Panc1 (cell line): Measurements from ENCODE around the gene DNAL4. TPM values are rescaled to one million over a fixed set of nuclear protein-coding genes. Genes with fewer than 3 reads are reported as not detected.

Experiments used
- ATAC-seq: fragments of 200-7000 bp; cut with Tn5 transposase; 2 replicates; pipeline ENCODE4 v1.9.1; 2020; ENCODE audit warnings: mild to moderate bottlenecking, moderate library complexity
- BruUV-seq: library from RNA; stranded (reverse); fragments of 400-500 nt; replicated peaks from 2 replicates; lab custom pipeline; 2021; lab: Mats Ljungman, UMichigan
- CTCF ChIA-PET: fragments of 300-600 bp; sonication (Branson Sonifier 250); formaldehyde crosslinking; loops from one replicate; lab custom pipeline; 2022; ENCODE audit warnings: antibody characterized with exemption; lab: Charles Lee
- POLR2A ChIA-PET: fragments of 300-600 bp; sonication (Branson Sonifier 250); formaldehyde crosslinking; loops from one replicate; lab custom pipeline; 2022; ENCODE audit warnings: antibody characterized with exemption; lab: Charles Lee
- DNase-seq: peaks from one replicate; pipeline ENCODE4 v3.0.0-alpha.2; 2010; ENCODE audit warnings: low read depth, low spot score
- H3K27ac ChIP-seq: 2 replicates; pipeline ENCODE4 v1.5.1; 2011; ENCODE audit warnings: mild to moderate bottlenecking, low read length, inconsistent platforms
- H3K27me3 ChIP-seq: fragments of 200-500 bp; sonication (Bioruptor generic); 2 replicates; pipeline ENCODE4 v1.6.0; 2014; ENCODE audit warnings: low read length, inconsistent platforms; ENCODE audit not compliant: control insufficient read depth, insufficient read depth
- H3K36me3 ChIP-seq: fragments of 200-500 bp; sonication (Bioruptor generic); 2 replicates; pipeline ENCODE4 v1.5.1; 2014; ENCODE audit warnings: inconsistent platforms, mild to moderate bottlenecking, low read length, moderate library complexity; ENCODE audit not compliant: control insufficient read depth, insufficient read depth
- H3K4me1 ChIP-seq: 2 replicates; pipeline ENCODE4 v1.5.1; 2011; ENCODE audit warnings: inconsistent platforms, mild to moderate bottlenecking, low read length, moderate library complexity; ENCODE audit not compliant: control insufficient read depth, insufficient read depth
- H3K4me3 ChIP-seq, 2 experiments: 2 replicates each; pipeline ENCODE4 v1.5.1; 2011 to 2012; ENCODE audit warnings: low read depth in 2 of 2, low read length in 2 of 2, mild to moderate bottlenecking in 2 of 2, inconsistent platforms in 1 of 2, moderate library complexity in 1 of 2
- H3K9me3 ChIP-seq: fragments of 200-500 bp; sonication (Bioruptor generic); 2 replicates; pipeline ENCODE4 v1.5.1; 2014; ENCODE audit warnings: low read depth, mild to moderate bottlenecking, inconsistent platforms, low read length, moderate library complexity; ENCODE audit not compliant: control insufficient read depth, insufficient read depth
- POLR2AphosphoS5 ChIP-seq: IDR thresholded peaks from 2 replicates; pipeline ENCODE4 v1.6.1; 2012; ENCODE audit warnings: mild to moderate bottlenecking, low read depth, low read length, moderate library complexity
- SIN3A ChIP-seq: IDR thresholded peaks from 2 replicates; pipeline ENCODE4 v1.6.1; 2012; ENCODE audit warnings: low read depth, mild to moderate bottlenecking, low read length, moderate library complexity, borderline replicate concordance; ENCODE audit not compliant: insufficient read depth
- TCF7L2 ChIP-seq: IDR thresholded peaks from 2 replicates; pipeline ENCODE4 v1.6.1; 2011; ENCODE audit warnings: mild to moderate bottlenecking, low read depth, low read length, inconsistent platforms
- in situ Hi-C: cut with HindIII; loops from 2 replicates; pipeline ENCODE4 v1.10.0; 2016; ENCODE audit warnings: low sequenced_read_pairs, low pct_unique_long_range_greater_than_20kb
- intact Hi-C: fragments of 100-400 bp; cut with micrococcal nuclease; formaldehyde crosslinking; loops from one replicate; pipeline ENCODE4 v1.10.0; 2022; ENCODE audit not compliant: unreplicated experiment
- total RNA-seq: library from RNA; stranded (reverse); gene quantifications from one replicate; pipeline ENCODE4 v1.2.1, GENCODE V29; 2021; ENCODE audit not compliant: unreplicated experiment
- TF ChIP-seq, protein P1 (sequence below): fragments of 450-650 bp; IDR thresholded peaks from 2 replicates; pipeline ENCODE4 v1.5.1; 2017; ENCODE audit warnings: mild to moderate bottlenecking
- TF ChIP-seq, protein P2 (sequence below), 2 experiments: IDR thresholded peaks; 2 replicates each; pipeline ENCODE4 v1.6.1; 2011 to 2012; ENCODE audit warnings: low read depth in 2 of 2, control low read depth in 1 of 2, low read length in 1 of 2, mild to moderate bottlenecking in 1 of 2, moderate library complexity in 1 of 2; ENCODE audit not compliant: insufficient read depth in 1 of 2

The DNAL4 gene
- total RNA-seq, 1 experiment from 2014 or later = 10.5 TPM

DNA sequence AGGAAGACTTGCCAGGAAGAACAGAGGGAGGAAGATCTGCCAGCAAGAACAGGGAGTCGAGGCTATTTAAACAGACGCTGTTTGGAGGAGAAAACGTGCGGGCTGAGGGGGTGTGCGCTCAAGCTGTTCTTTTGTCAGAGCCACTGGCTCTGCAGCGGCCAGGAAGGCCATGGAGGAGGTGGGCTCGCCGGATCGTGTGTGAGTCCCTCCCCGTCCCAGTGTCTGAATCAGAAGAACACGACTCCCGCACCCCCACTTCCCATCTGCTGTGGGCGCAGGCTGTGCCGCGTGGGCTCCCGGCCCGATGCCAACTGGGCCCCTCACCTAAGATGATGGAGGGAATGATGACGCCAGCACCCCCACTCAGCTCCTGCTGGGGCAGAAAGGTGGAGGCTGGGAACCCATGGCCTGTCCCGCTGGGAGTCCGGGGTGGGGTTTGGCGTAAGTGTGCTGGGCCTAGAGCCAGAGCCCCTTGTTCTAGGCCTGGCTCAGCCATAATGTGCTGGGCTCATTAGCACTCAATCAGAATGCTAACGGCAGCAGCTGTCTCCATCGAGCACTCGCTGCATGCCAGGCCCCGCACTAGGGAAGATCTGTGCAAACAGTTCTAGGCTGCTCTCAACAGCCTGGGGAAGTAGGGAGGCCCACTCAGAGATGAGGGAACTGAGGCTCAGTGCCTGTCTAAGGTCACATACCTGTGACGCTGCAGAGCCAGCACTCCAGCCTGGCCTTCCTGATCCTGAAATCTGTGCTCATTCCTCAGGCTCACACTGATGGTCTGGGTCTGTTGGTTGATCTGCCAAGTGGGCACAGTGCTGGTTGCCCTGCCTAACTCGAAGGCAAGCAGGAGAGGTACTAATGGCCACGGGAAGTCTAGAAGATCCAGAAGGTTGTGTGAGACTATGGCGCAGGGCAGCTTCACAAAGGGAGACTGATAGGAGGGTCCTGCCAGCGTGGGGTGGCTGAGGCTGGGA lies 38.3 kb upstream of the DNAL4 start:
- CTCF ChIA-PET = no interaction called here
- H3K4me1 ChIP-seq = peaks cover 7% of the 10 kb centered on the region; the same call in 1 of the 2 replicates
- TF ChIP-seq, protein P1, sequence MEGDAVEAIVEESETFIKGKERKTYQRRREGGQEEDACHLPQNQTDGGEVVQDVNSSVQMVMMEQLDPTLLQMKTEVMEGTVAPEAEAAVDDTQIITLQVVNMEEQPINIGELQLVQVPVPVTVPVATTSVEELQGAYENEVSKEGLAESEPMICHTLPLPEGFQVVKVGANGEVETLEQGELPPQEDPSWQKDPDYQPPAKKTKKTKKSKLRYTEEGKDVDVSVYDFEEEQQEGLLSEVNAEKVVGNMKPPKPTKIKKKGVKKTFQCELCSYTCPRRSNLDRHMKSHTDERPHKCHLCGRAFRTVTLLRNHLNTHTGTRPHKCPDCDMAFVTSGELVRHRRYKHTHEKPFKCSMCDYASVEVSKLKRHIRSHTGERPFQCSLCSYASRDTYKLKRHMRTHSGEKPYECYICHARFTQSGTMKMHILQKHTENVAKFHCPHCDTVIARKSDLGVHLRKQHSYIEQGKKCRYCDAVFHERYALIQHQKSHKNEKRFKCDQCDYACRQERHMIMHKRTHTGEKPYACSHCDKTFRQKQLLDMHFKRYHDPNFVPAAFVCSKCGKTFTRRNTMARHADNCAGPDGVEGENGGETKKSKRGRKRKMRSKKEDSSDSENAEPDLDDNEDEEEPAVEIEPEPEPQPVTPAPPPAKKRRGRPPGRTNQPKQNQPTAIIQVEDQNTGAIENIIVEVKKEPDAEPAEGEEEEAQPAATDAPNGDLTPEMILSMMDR = no peak
- TF ChIP-seq TCF7L2 (no peak), POLR2AphosphoS5 (no peak), SIN3A (no peak)
- TF ChIP-seq, protein P2, sequence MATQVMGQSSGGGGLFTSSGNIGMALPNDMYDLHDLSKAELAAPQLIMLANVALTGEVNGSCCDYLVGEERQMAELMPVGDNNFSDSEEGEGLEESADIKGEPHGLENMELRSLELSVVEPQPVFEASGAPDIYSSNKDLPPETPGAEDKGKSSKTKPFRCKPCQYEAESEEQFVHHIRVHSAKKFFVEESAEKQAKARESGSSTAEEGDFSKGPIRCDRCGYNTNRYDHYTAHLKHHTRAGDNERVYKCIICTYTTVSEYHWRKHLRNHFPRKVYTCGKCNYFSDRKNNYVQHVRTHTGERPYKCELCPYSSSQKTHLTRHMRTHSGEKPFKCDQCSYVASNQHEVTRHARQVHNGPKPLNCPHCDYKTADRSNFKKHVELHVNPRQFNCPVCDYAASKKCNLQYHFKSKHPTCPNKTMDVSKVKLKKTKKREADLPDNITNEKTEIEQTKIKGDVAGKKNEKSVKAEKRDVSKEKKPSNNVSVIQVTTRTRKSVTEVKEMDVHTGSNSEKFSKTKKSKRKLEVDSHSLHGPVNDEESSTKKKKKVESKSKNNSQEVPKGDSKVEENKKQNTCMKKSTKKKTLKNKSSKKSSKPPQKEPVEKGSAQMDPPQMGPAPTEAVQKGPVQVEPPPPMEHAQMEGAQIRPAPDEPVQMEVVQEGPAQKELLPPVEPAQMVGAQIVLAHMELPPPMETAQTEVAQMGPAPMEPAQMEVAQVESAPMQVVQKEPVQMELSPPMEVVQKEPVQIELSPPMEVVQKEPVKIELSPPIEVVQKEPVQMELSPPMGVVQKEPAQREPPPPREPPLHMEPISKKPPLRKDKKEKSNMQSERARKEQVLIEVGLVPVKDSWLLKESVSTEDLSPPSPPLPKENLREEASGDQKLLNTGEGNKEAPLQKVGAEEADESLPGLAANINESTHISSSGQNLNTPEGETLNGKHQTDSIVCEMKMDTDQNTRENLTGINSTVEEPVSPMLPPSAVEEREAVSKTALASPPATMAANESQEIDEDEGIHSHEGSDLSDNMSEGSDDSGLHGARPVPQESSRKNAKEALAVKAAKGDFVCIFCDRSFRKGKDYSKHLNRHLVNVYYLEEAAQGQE (IDR thresholded peaks at IDR 0.05; ENCODE audit: insufficient read depth in 1 of 2, low read depth in 2 of 2, low read length in 1 of 2) = no peak
- in situ Hi-C loops = no loop called here
- no peak overlapping the region for H3K27ac ChIP-seq
- no peaks in the 10 kb centered on the region for H3K27me3 ChIP-seq
- intact Hi-C loops = no loop called here
- POLR2A ChIA-PET = no interaction called here
- no peak overlapping the region for H3K4me3 ChIP-seq
- DNase-seq (no peak), ATAC-seq (0 out of 2 replicates have a peak, but pooled peaks have one; percentile 22)
- H3K36me3 ChIP-seq = no peaks in the 10 kb centered on the region
- H3K9me3 ChIP-seq = no peaks in the 10 kb centered on the region
- BruUV-seq = no TSS peak

DNA sequence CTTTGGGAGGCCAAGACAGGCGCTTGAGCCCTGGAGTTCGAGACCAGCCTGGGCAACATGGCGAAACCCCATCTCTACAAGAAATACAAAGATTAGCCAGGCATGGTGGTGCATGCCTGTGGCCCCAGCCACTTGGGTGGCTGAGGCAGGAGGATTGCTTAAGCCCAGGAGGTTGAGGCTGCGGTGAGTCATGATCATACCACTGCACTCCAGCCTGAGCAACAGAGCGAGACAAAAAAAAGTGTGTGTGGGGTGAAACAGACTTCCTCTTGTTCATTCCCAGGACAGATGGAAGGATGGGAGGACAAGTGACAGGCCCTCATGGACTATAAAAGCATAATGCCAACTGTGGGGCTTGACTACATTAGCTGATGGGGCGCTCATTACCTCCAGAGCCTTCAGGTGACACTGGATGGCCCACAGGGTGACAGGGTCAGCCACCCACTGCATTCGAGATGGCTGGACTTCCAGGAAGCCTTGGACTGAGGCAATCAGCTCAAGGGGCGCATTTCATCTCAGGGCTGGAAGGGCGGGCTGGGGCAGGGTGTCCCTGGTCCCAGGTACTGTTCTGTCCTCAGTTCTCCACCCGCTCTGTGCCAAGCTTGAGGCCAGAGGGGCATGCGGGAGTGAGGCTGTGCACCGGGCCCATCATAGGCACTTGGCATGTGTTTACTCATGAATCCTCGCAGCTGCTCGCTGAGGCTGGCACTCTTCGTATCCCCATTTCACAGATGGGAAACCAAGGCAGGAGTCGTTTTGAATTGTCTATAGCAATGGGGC lies 37.4 kb upstream of the DNAL4 start:
- H3K36me3 ChIP-seq = no peaks in the 10 kb centered on the region
- POLR2A ChIA-PET = interaction anchor here (0.6 kb wide), 1 partner anchor 38 kb away, joined by 8 read pairs; no protein-coding TSS in a partner anchor
- TF ChIP-seq, protein P1 = no peak
- TF ChIP-seq SIN3A = no peak
- TF ChIP-seq, protein P2 (IDR thresholded peaks at IDR 0.05; ENCODE audit: insufficient read depth in 1 of 2, low read depth in 2 of 2, low read length in 1 of 2) = no peak
- TF ChIP-seq TCF7L2 = no peak
- no peak for TF ChIP-seq POLR2AphosphoS5
- CTCF ChIA-PET = no interaction called here
- in situ Hi-C loops = no loop called here
- H3K4me1 ChIP-seq = peaks cover 2% of the 10 kb centered on the region; the same call in 1 of the 2 replicates
- ATAC-seq (no peak), DNase-seq (no peak)
- intact Hi-C loops = no loop called here
- H3K9me3 ChIP-seq = no peaks in the 10 kb centered on the region
- H3K27me3 ChIP-seq = no peaks in the 10 kb centered on the region
- H3K4me3 ChIP-seq = no peak overlapping the region
- BruUV-seq = no TSS peak
- H3K27ac ChIP-seq = no peak overlapping the region
